HG03064 (cell line): ENCODE data around the gene STK39.

Source experiments
- ATAC-seq: cut with Tn5 transposase; IDR thresholded peaks from one replicate; pipeline ENCODE4 v1.9.1; 2021; ENCODE audit warnings: low read depth; ENCODE audit not compliant: unreplicated experiment

Gene STK39

GRCh38 chr2:167943368-167943767, 304.0 kb downstream of the STK39 start:
- ATAC-seq: no peak

GRCh38 chr2:167942366-167943081, 304.9 kb downstream of the STK39 start:
- no peak for ATAC-seq

- no peak for ATAC-seq
Measured at GRCh38 chr2:167941604-167942003, 305.8 kb downstream of the STK39 start.

- ATAC-seq: no peak
Measured at GRCh38 chr2:167940734-167941507, 306.5 kb downstream of the STK39 start.

GRCh38 chr2:167940346-167940725, 307.1 kb downstream of the STK39 start:
- ATAC-seq: no peak

- ATAC-seq: no peak
Measured at GRCh38 chr2:167939514-167940345, 307.7 kb downstream of the STK39 start.

- ATAC-seq: no peak
Measured at GRCh38 chr2:167937403-167937802, 310.0 kb downstream of the STK39 start.

GRCh38 chr2:167935803-167936110, 311.6 kb downstream of the STK39 start:
- no peak for ATAC-seq

- no peak for ATAC-seq
Measured at GRCh38 chr2:167933097-167933814, 314.1 kb downstream of the STK39 start.

- no peak for ATAC-seq
Measured at GRCh38 chr2:167932123-167932693, 315.2 kb downstream of the STK39 start.

- no peak for ATAC-seq
Measured at GRCh38 chr2:167929484-167929883, 317.9 kb downstream of the STK39 start.

- ATAC-seq: no peak
Measured at GRCh38 chr2:167928434-167928833, 319.0 kb downstream of the STK39 start.

- no peak for ATAC-seq
Measured at GRCh38 chr2:167925758-167926157, 321.6 kb downstream of the STK39 start.

GRCh38 chr2:167924556-167924955, 322.8 kb downstream of the STK39 start:
- no peak for ATAC-seq

GRCh38 chr2:167916756-167917155, 330.6 kb downstream of the STK39 start:
- ATAC-seq: no peak

GRCh38 chr2:167914969-167915368, 332.4 kb downstream of the STK39 start:
- ATAC-seq: no peak

GRCh38 chr2:167908786-167909185, 338.6 kb downstream of the STK39 start:
- no peak for ATAC-seq

- ATAC-seq: no peak
Measured at GRCh38 chr2:167905668-167906067, 341.7 kb downstream of the STK39 start.
